Upper lobe of left lung (tissue), 4 donors: ENCODE measurements around the gene NDUFAF3.

ENCODE experiments used
- CTCF ChIP-seq, 6 experiments: fragments of 450-650 bp in 4 of 6; fragments of 200-600 bp in 2 of 6; sonication (generic) in 2 of 6; IDR thresholded peaks; one replicate each; pipeline ENCODE4 v1.5.1; 2016 to 2019; ENCODE audit warnings: antibody characterized with exemption in 6 of 6
- EP300 ChIP-seq, 4 donors: sonication (generic); formaldehyde crosslinking; IDR thresholded peaks; one replicate each; pipeline ENCODE4 v1.5.1; 2017; ENCODE audit warnings: antibody characterized with exemption in 4 of 4, control low read depth in 2 of 4
- POLR2A ChIP-seq, 4 donors: fragments of 450-650 bp; IDR thresholded peaks; one replicate each; pipeline ENCODE4 v1.5.1; 2016 to 2017; ENCODE audit warnings: antibody characterized with exemption in 4 of 4, mild to moderate bottlenecking in 2 of 4
- POLR2AphosphoS5 ChIP-seq, 2 donors: sonication (generic); formaldehyde crosslinking; IDR thresholded peaks; one replicate each; pipeline ENCODE4 v1.5.1; 2017; ENCODE audit warnings: antibody characterized with exemption in 2 of 2

DNA sequence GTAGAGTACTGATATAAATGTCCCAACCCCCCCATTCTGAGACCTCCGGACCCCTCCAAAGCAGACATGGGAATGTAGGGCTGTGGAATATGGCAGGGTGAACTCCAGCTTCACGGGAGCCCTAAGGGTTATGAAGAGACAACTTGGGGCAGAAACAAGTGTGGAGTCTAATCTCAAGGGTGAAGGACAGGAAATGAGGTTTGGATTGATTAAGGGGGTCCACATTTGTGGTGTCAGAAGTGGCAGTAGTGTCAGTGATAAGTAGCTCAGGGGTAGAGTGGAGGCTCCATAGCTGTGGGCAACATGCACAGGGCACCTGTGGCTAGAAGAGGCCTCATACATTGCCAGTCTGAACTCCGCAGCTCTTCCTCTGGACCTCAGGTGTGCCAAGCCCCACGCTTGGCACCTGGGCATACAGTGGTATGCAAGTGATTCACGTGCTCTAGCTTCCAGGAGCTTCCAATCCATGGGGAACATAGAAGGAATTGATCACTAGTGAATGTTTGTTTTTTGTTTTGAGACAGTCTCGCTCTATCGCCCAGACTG, 36.0 kb upstream of the NDUFAF3 start:
- no peak for TF ChIP-seq CTCF (IDR thresholded peaks at IDR 0.05)
- TF ChIP-seq POLR2A (IDR thresholded peaks at IDR 0.05): no peak
- TF ChIP-seq POLR2AphosphoS5 (IDR thresholded peaks at IDR 0.05): no peak
- TF ChIP-seq EP300 (IDR thresholded peaks at IDR 0.05): no peak
